Lung microvascular endothelial cell (primary cell): ENCODE data around the gene CD244. TPM values are rescaled to one million over a fixed set of nuclear protein-coding genes. Genes with fewer than 3 reads are reported as not detected.
"Not testable (repeated sequence)": the region's sequence is repeated elsewhere in the genome, so short reads cannot be mapped to it uniquely, and the experiment has no call there.

Experiments used
- DNase-seq, 2 donors: peaks; one replicate each; pipeline versions ENCODE4 v3.0.0 to v3.0.0-alpha.2; 2010; ENCODE audit warnings: low read depth in 2 of 2
- total RNA-seq: library from RNA; depleted of rRNA; stranded (reverse); fragments of >200 nt; gene quantifications from 2 replicates; pipeline ENCODE4 v1.2.1, GENCODE V29; 2014

Gene CD244
- total RNA-seq, 1 donor from 2014 or later = not detected

- no peak for DNase-seq
These were observed 16.4 kb upstream of the CD244 start for GRCh38 chr1:160879056-160879455.

- no peak for DNase-seq
These were observed 14.5 kb upstream of the CD244 start for GRCh38 chr1:160877221-160877620.

GRCh38 chr1:160876311-160876710 is 13.6 kb upstream of the CD244 start:
- no peak for DNase-seq

GRCh38 chr1:160875591-160875990 is 12.9 kb upstream of the CD244 start:
- DNase-seq = not testable (repeated sequence)

GRCh38 chr1:160874935-160875334 is 12.2 kb upstream of the CD244 start:
- DNase-seq = no peak

GRCh38 chr1:160868141-160868540 is 5.5 kb upstream of the CD244 start:
- DNase-seq = no peak

GRCh38 chr1:160867651-160868050 is 5.0 kb upstream of the CD244 start:
- not testable (repeated sequence) for DNase-seq

GRCh38 chr1:160866695-160867260 is 4.1 kb upstream of the CD244 start:
- DNase-seq = no peak

GRCh38 chr1:160866001-160866694 is 3.5 kb upstream of the CD244 start:
- DNase-seq = no peak

- DNase-seq = no peak
These were observed 2.6 kb upstream of the CD244 start for GRCh38 chr1:160865337-160865736.

GRCh38 chr1:160864173-160864572 is 1.5 kb upstream of the CD244 start:
- no peak for DNase-seq

- DNase-seq = no peak
These were observed 1.1 kb upstream of the CD244 start for GRCh38 chr1:160863774-160864131.

GRCh38 chr1:160863061-160863773 is 530 bp upstream of the CD244 start:
- no peak for DNase-seq

- DNase-seq = no peak
These were observed 1.7 kb downstream of the CD244 start for GRCh38 chr1:160860840-160861505.

- no peak for DNase-seq
These were observed 3.5 kb downstream of the CD244 start for GRCh38 chr1:160859166-160859565.

GRCh38 chr1:160858507-160858906 is 4.2 kb downstream of the CD244 start:
- no peak for DNase-seq

- no peak for DNase-seq
These were observed 4.6 kb downstream of the CD244 start for GRCh38 chr1:160858097-160858496.

- no peak for DNase-seq
These were observed 7.3 kb downstream of the CD244 start for GRCh38 chr1:160855181-160855981.

- DNase-seq = no peak
These were observed 8.9 kb downstream of the CD244 start for GRCh38 chr1:160853754-160854153.

GRCh38 chr1:160853014-160853413 is 9.7 kb downstream of the CD244 start:
- no peak for DNase-seq

- DNase-seq = no peak
These were observed 11.7 kb downstream of the CD244 start for GRCh38 chr1:160850993-160851392.

- no peak for DNase-seq
These were observed 12.1 kb downstream of the CD244 start for GRCh38 chr1:160850541-160850940.
